Activated naive CD8-positive, alpha-beta T cell (primary cell): ENCODE data around the gene RNF215.
"Not testable (repeated sequence)": the region's sequence is repeated elsewhere in the genome, so short reads cannot be mapped to it uniquely, and the experiment has no call there.

ENCODE experiments used
- H3K27ac Mint-ChIP-seq: one replicate; pipeline ENCODE4 v1.8.0; 2021; ENCODE audit warnings: mixed read lengths
- H3K27me3 Mint-ChIP-seq: one replicate; pipeline ENCODE4 v1.8.0; 2021; ENCODE audit warnings: mixed read lengths
- H3K36me3 Mint-ChIP-seq: one replicate; pipeline ENCODE4 v1.8.0; 2021; ENCODE audit warnings: mixed read lengths
- H3K4me1 Mint-ChIP-seq: one replicate; pipeline ENCODE4 v1.8.0; 2021; ENCODE audit warnings: low read depth, mixed read lengths
- H3K4me3 Mint-ChIP-seq: one replicate; pipeline ENCODE4 v1.8.0; 2021; ENCODE audit warnings: mild to moderate bottlenecking, mixed read lengths
- H3K9me3 Mint-ChIP-seq: one replicate; pipeline ENCODE4 v1.8.0; 2021; ENCODE audit warnings: low read depth, mixed read lengths

The RNF215 gene

DNA sequence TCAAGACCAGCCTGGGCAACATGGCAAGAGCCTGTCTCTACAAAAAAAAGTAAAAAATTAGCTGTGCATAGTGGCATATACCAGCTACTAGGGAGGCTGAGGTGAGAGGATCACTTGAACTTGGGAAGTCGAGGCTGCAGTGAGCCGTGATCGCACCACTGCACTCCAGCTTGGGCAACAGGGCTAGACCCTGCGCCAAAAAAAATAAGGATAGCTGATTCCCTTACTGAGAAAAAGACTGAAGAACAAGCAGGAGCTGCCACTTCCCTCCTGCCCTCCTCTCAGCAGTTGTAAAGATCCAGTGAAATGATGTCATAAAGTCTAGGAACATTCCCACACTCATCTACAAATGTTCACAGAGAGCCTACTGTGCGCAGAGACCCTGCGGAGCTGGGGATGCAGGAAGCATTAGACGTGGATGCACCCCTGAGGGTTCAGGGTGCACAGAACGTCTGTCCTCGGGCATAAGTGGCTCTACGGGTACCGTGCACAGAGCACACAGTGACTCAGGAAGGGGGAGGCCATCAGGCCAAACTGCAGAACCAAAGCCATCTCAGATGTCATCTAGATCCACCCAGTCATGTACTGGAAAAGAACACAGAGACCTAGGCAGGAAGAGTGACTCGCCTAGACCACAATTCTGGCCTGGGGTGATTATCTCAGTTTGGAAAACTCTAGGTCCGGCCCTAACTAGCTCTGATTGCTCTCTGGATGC lies 21.3 kb upstream of the RNF215 start:
- no peaks in the 10 kb centered on the region for H3K9me3 Mint-ChIP-seq
- peaks cover 19% of the 10 kb centered on the region for H3K4me1 Mint-ChIP-seq
- no peak overlapping the region for H3K27ac Mint-ChIP-seq
- H3K36me3 Mint-ChIP-seq, result peaks cover 4% of the 10 kb centered on the region
- H3K27me3 Mint-ChIP-seq, result no peaks in the 10 kb centered on the region
- no peak overlapping the region for H3K4me3 Mint-ChIP-seq

- Mint-ChIP-seq H3K36me3 (peaks cover 2% of the 10 kb centered on the region), H3K27ac (no peak overlapping the region), H3K27me3 (no peaks in the 10 kb centered on the region), H3K4me1 (peaks cover 6% of the 10 kb centered on the region), H3K4me3 (no peak overlapping the region), H3K9me3 (no peaks in the 10 kb centered on the region)
These were observed 19.2 kb upstream of the RNF215 start for GRCh38 chr22:30406400-30406799.

GRCh38 chr22:30405731-30406130 lies 18.5 kb upstream of the RNF215 start:
- peaks cover 2% of the 10 kb centered on the region for H3K36me3 Mint-ChIP-seq
- no peaks in the 10 kb centered on the region for H3K4me1 Mint-ChIP-seq
- H3K27ac Mint-ChIP-seq, result no peak overlapping the region
- no peak overlapping the region for H3K4me3 Mint-ChIP-seq
- no peaks in the 10 kb centered on the region for H3K9me3 Mint-ChIP-seq
- H3K27me3 Mint-ChIP-seq, result no peaks in the 10 kb centered on the region

- Mint-ChIP-seq H3K4me3 (no peak overlapping the region), H3K27ac (no peak overlapping the region), H3K27me3 (no peaks in the 10 kb centered on the region), H3K9me3 (no peaks in the 10 kb centered on the region), H3K36me3 (peaks cover 2% of the 10 kb centered on the region), H3K4me1 (peaks cover 1% of the 10 kb centered on the region)
These were observed 17.1 kb upstream of the RNF215 start for GRCh38 chr22:30404307-30404706.

DNA sequence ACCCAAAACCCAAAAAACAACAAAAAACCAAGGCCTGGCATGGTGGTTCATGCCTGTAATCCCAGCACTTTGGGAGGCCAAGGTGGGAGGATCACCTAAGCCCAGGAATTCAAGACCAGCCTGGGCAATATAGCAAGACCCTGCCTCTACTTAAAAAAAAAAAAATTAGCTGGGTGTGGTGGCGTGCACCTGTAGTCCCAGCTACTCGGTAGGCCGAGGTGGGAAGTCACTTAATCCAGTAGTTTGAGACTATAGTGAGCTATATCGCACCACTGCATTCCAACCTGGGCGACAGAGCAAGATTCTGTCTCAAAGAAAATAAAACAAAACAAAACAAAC lies 15.5 kb upstream of the RNF215 start:
- not testable (repeated sequence) for H3K36me3 Mint-ChIP-seq, H3K9me3 Mint-ChIP-seq, H3K27me3 Mint-ChIP-seq, H3K4me3 Mint-ChIP-seq, H3K27ac Mint-ChIP-seq
- H3K4me1 Mint-ChIP-seq, result peaks cover 15% of the 10 kb centered on the region

DNA sequence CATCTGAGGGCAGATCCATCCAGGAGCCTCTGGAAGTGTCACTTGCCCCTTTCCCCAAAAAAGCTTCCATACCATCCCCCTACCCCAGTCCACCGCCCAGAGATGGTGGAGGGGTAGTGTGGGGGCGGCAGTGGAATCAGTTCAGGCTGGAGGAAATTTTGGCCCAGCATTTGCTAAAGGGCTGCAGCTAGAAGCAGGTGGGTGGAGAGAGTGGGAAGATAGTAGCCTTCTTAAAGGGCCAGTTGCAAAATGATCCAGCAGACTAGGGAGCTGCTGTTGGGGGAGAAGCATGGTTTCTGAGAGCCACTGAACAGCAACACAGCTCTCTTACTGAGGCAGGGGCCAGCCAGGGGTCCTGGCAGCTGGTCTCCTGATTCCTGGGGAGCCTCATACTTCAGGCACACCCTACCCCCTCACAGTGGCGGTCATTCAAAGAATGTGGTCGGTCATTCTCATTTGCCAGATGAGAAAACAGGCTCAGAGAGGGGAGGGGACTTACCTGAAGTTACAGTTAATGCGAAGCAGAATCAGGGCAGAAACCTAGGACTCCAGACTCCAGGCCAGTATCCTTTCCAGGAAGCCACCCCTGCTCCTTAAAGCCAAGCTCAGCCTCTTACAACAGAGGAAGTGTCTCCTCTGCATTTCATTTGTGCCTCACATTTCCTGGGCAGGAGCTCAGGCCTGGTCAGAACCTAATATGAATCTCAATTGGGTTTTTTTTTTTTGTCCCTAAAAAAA lies 15.0 kb upstream of the RNF215 start:
- Mint-ChIP-seq H3K4me1 (peaks cover 19% of the 10 kb centered on the region), H3K27ac (peak overlapping the region; percentile 46)

GRCh38 chr22:30401024-30401423 lies 13.8 kb upstream of the RNF215 start:
- H3K9me3 Mint-ChIP-seq, H3K36me3 Mint-ChIP-seq, H3K27me3 Mint-ChIP-seq, H3K27ac Mint-ChIP-seq, H3K4me3 Mint-ChIP-seq: not testable (repeated sequence)
- peaks cover 27% of the 10 kb centered on the region for H3K4me1 Mint-ChIP-seq

More for the DNA sequence above, 15.0 kb upstream of the RNF215 start:
- H3K4me3 Mint-ChIP-seq, result no peak overlapping the region
- H3K9me3 Mint-ChIP-seq, result no peaks in the 10 kb centered on the region
- peaks cover 2% of the 10 kb centered on the region for H3K36me3 Mint-ChIP-seq
- no peaks in the 10 kb centered on the region for H3K27me3 Mint-ChIP-seq

DNA sequence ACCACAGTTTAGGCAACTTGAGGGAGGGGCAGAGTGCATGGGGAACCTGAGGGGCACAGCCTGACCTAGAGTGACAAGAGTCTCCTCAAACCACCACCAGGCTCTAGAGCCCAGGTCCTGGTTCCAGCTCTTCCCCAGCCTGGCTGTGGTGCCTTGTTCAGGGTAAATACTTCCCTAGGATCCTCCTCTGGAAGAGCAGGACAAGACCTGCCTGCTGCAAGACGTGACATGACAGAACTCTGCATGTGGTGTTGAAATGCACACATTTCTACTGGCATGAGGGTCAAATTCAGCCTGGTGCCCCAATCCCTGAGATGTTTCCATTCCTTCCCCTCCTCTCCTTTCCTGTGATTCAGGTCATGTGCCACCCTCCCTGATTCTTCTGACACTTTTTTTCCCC lies 12.9 kb upstream of the RNF215 start:
- Mint-ChIP-seq H3K36me3 (peaks cover 2% of the 10 kb centered on the region), H3K9me3 (no peaks in the 10 kb centered on the region), H3K4me3 (no peak overlapping the region), H3K4me1 (peaks cover 31% of the 10 kb centered on the region), H3K27me3 (no peaks in the 10 kb centered on the region), H3K27ac (no peak overlapping the region)

- Mint-ChIP-seq H3K36me3 (peaks cover 2% of the 10 kb centered on the region), H3K27ac (no peak overlapping the region), H3K4me1 (peaks cover 32% of the 10 kb centered on the region), H3K27me3 (no peaks in the 10 kb centered on the region), H3K9me3 (no peaks in the 10 kb centered on the region), H3K4me3 (no peak overlapping the region)
These were observed 12.5 kb upstream of the RNF215 start for GRCh38 chr22:30399718-30400117.

DNA sequence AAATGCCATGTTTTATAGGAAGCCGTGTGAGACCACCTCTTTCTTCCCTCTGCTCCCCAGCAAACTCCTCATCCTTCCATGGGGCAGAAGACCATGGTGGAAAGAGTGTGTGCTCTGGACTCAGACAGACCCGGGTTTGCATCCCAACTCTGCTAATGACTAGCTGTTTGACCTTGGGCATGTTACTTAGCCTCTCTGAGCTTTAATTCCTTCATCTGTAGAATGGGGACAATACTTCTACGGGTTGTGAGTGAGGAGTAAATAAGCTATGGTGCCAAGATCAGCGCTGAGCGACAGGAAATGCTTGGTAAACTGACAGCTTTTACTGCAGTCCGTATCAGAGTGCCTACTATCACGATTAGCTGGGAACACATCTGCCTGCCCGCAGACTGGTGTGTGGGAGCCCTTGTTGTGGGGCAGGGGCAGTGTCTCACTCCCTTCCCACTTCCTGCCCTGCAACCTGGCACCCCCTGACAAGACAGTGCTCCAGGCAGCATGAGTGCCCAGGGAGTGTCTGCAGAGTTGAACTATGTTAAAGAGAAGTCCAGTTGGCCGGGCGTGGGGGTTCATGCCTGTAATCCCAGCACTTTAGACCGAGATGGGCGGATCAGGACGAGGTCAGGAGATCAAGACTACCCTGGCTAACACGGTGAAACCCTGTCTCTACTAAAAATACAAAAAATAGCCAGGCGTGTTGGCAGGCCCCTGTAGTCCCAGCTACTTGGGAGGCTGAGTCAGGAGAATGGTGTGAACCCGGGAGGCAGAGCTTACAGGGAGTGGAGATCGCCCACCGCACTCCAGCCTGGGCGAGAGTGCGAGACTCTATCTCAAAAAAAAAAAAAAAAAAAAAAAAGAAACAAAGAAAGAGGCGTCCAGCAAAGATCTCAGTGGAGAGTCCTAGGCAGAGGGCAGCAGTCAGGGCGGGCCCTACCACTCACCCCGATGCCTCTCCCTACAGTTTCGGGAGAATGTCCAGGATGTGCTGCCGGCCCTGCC lies 11.8 kb upstream of the RNF215 start:
- Mint-ChIP-seq H3K27ac (peak overlapping the region; percentile 61), H3K9me3 (no peaks in the 10 kb centered on the region), H3K36me3 (peaks cover under 1% of the 10 kb centered on the region), H3K27me3 (no peaks in the 10 kb centered on the region), H3K4me3 (peak overlapping the region; percentile 89), H3K4me1 (peaks cover 33% of the 10 kb centered on the region)

- Mint-ChIP-seq H3K4me3 (peak overlapping the region; percentile 89), H3K9me3 (no peaks in the 10 kb centered on the region), H3K4me1 (peaks cover 40% of the 10 kb centered on the region), H3K27ac (peak overlapping the region; percentile 61), H3K27me3 (no peaks in the 10 kb centered on the region), H3K36me3 (no peaks in the 10 kb centered on the region)
These were observed 10.7 kb upstream of the RNF215 start for GRCh38 chr22:30397656-30398635.

- peaks cover 48% of the 10 kb centered on the region for H3K4me1 Mint-ChIP-seq
- H3K27ac Mint-ChIP-seq, result peak within 1 kb of the TSS; percentile 61
- H3K36me3 Mint-ChIP-seq, result no peaks in the 10 kb centered on the region
- H3K4me3 Mint-ChIP-seq, result peak within 1 kb of the TSS; percentile 89
- H3K27me3 Mint-ChIP-seq, result no peaks in the 10 kb centered on the region
- H3K9me3 Mint-ChIP-seq, result no peaks in the 10 kb centered on the region
These were observed 9.9 kb upstream of the RNF215 start, which contains the start of gene SEC14L2 for GRCh38 chr22:30396871-30397655. Gene SEC14L2 (plus strand): TSS chr22:30397018. CDS start chr22:30397117, 99 bp downstream.

DNA sequence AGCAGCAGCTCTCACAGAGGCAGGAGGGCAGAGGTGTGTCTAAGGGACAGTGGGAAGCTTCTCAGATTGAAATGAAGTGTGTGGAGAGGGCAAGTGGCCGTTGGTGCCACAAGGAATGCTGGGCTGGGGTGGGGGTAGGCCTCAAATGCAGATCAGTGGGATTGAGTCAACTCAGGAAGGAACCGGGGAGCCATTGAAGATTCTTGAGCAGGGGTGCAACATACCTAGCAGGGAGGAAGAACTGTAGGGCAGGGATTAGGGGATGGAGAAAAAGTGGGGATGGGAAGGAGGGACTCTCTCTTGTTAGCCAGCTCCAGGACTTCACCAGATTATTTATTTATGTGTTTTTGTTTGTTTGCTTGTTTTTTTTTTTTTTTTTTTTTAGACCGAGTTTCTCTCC lies 6.7 kb upstream of the RNF215 start:
- H3K4me3 Mint-ChIP-seq, result peak overlapping the region; percentile 13
- peaks cover 56% of the 10 kb centered on the region for H3K4me1 Mint-ChIP-seq
- no peaks in the 10 kb centered on the region for H3K36me3 Mint-ChIP-seq
- H3K27ac Mint-ChIP-seq, result no peak overlapping the region
- H3K9me3 Mint-ChIP-seq, result no peaks in the 10 kb centered on the region
- no peaks in the 10 kb centered on the region for H3K27me3 Mint-ChIP-seq
